HEK293 (cell line): ENCODE measurements around the gene MLLT1.

Experiments
- CTCF ChIP-seq: fragments of 450-650 bp; formaldehyde crosslinking; IDR thresholded peaks from 2 replicates; pipeline ENCODE4 v1.5.1; 2016; ENCODE audit warnings: missing biosample characterization, missing genetic modification characterization
- RBAK ChIP-seq: fragments of 450-650 bp; formaldehyde crosslinking; IDR thresholded peaks from 2 replicates; pipeline ENCODE4 v1.5.1; 2016; ENCODE audit warnings: missing biosample characterization, missing genetic modification characterization
- ZBTB1 ChIP-seq: fragments of 450-650 bp; formaldehyde crosslinking; IDR thresholded peaks from 2 replicates; pipeline ENCODE4 v1.5.1; 2016; ENCODE audit warnings: missing biosample characterization, missing genetic modification characterization
- ZNF239 ChIP-seq: fragments of 450-650 bp; formaldehyde crosslinking; IDR thresholded peaks from 2 replicates; pipeline ENCODE4 v1.5.1; 2016; ENCODE audit warnings: missing biosample characterization, missing genetic modification characterization
- ZNF521 ChIP-seq: fragments of 450-650 bp; formaldehyde crosslinking; IDR thresholded peaks from 2 replicates; pipeline ENCODE4 v1.5.1; 2017; ENCODE audit warnings: missing biosample characterization, mild to moderate bottlenecking, missing genetic modification characterization
- ZNF571 ChIP-seq: fragments of 450-650 bp; formaldehyde crosslinking; IDR thresholded peaks from 2 replicates; pipeline ENCODE4 v1.5.0; 2017; ENCODE audit warnings: missing biosample characterization, missing genetic modification characterization
- ZNF785 ChIP-seq: fragments of 450-650 bp; formaldehyde crosslinking; IDR thresholded peaks from 2 replicates; pipeline ENCODE4 v1.5.1; 2016; ENCODE audit warnings: missing biosample characterization, missing genetic modification characterization
- TF ChIP-seq, protein P1 (sequence below): fragments of 450-650 bp; formaldehyde crosslinking; IDR thresholded peaks from 2 replicates; pipeline ENCODE4 v1.5.1; 2016; ENCODE audit warnings: missing biosample characterization, missing genetic modification characterization
- TF ChIP-seq, protein P2 (sequence below): IDR thresholded peaks from 2 replicates; pipeline ENCODE4 v1.6.1; 2011; ENCODE audit warnings: mild to moderate bottlenecking, low read depth, low read length, borderline replicate concordance

DNA sequence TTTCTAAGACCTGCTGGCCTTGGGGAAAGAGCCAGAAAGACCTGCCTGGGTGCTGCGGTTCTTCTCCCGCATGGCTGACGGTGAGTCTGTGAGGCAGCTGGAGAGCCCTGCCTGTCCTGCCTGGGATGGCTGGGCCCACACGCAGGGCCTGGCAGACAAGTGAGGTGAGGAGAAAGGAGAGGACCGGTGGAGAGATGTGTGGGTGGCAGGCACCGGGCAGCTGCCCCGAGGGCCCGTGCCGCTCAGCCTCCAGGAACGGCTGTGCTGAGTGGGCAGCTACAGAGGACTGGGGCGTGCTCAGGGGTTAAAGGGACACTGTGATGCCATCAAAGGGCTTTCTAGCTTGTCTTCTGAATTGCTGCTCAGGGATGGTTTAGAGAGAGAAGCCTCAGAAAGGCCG lies 53.8 kb downstream of the MLLT1 start:
- TF ChIP-seq, protein P1, sequence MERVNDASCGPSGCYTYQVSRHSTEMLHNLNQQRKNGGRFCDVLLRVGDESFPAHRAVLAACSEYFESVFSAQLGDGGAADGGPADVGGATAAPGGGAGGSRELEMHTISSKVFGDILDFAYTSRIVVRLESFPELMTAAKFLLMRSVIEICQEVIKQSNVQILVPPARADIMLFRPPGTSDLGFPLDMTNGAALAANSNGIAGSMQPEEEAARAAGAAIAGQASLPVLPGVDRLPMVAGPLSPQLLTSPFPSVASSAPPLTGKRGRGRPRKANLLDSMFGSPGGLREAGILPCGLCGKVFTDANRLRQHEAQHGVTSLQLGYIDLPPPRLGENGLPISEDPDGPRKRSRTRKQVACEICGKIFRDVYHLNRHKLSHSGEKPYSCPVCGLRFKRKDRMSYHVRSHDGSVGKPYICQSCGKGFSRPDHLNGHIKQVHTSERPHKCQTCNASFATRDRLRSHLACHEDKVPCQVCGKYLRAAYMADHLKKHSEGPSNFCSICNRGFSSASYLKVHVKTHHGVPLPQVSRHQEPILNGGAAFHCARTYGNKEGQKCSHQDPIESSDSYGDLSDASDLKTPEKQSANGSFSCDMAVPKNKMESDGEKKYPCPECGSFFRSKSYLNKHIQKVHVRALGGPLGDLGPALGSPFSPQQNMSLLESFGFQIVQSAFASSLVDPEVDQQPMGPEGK (tag by site-specific recombination) = no peak
- TF ChIP-seq RBAK (tag by site-specific recombination) = no peak
- TF ChIP-seq ZNF521 (tag by site-specific recombination) = no peak
- no peak for TF ChIP-seq ZNF239 (tag by site-specific recombination)
- no peak for TF ChIP-seq CTCF (tag by site-specific recombination)
- no peak for TF ChIP-seq ZBTB1 (tag by site-specific recombination)
- no peak for TF ChIP-seq ZNF785
- TF ChIP-seq ZNF571 = no peak
- TF ChIP-seq, protein P2, sequence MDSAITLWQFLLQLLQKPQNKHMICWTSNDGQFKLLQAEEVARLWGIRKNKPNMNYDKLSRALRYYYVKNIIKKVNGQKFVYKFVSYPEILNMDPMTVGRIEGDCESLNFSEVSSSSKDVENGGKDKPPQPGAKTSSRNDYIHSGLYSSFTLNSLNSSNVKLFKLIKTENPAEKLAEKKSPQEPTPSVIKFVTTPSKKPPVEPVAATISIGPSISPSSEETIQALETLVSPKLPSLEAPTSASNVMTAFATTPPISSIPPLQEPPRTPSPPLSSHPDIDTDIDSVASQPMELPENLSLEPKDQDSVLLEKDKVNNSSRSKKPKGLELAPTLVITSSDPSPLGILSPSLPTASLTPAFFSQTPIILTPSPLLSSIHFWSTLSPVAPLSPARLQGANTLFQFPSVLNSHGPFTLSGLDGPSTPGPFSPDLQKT = no peak
